ENCODE measurements around the gene RECK. TPM values are rescaled to one million over a fixed set of nuclear protein-coding genes. Genes with fewer than 3 reads are reported as not detected.
"Not testable (repeated sequence)": the region's sequence is repeated elsewhere in the genome, so short reads cannot be mapped to it uniquely, and the experiment has no call there.

The RECK gene, protein sequence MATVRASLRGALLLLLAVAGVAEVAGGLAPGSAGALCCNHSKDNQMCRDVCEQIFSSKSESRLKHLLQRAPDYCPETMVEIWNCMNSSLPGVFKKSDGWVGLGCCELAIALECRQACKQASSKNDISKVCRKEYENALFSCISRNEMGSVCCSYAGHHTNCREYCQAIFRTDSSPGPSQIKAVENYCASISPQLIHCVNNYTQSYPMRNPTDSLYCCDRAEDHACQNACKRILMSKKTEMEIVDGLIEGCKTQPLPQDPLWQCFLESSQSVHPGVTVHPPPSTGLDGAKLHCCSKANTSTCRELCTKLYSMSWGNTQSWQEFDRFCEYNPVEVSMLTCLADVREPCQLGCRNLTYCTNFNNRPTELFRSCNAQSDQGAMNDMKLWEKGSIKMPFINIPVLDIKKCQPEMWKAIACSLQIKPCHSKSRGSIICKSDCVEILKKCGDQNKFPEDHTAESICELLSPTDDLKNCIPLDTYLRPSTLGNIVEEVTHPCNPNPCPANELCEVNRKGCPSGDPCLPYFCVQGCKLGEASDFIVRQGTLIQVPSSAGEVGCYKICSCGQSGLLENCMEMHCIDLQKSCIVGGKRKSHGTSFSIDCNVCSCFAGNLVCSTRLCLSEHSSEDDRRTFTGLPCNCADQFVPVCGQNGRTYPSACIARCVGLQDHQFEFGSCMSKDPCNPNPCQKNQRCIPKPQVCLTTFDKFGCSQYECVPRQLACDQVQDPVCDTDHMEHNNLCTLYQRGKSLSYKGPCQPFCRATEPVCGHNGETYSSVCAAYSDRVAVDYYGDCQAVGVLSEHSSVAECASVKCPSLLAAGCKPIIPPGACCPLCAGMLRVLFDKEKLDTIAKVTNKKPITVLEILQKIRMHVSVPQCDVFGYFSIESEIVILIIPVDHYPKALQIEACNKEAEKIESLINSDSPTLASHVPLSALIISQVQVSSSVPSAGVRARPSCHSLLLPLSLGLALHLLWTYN
- polyA plus RNA-seq (2013, experiment 1 of 2; ENCODE audit: insufficient read length), result 67.4 TPM
- polyA plus RNA-seq (2013, experiment 2 of 2; ENCODE audit: insufficient read length), result 68.0 TPM

DNA sequence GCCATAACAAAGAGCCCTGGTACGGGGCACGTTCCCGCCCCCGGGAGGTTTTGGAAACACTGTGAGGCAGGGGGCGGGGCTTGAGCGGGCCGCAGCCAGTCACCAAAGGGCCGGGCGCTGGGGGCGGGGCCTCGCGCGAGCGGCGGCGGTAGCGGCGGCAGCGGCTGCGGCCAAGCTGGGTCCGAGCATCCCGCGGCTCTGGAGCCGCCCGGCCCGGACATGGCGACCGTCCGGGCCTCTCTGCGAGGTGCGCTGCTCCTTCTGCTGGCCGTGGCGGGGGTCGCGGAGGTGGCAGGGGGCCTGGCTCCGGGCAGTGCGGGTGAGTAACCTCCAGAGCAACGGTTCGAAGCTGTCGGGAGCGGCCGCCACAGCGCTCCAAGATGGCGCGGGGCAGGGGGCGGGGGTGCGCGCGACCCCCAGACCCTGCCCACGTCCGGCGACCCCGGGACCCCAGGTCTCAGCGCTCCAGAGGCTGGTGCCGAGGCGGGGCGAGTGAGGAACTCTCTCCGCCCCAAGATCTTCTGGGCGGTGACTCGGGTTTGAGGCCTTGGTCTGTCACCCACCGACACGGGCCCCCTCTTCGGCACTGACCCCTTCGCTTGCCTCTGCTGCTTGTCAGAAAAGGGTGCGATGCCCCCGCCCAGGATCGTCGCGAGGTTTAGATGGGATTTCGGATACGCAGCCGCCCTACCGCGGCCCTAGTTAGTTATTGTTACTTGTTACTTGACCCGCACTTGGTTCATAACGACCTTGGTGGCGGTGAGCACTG, at the start of gene RECK:
Gene RECK, plus strand, starts transcription at position 134 of the 769 bp plus-strand sequence. Its CDS starts 86 bp downstream, at position 220.
- peak; percentile 96 for DNase-seq

GRCh38 chr9:35990155-35990554, 46.6 kb upstream of the RECK start:
- DNase-seq, result no peak

- DNase-seq, result not testable (repeated sequence)
Measured at GRCh38 chr9:35993136-35993535, 43.6 kb upstream of the RECK start.

DNA sequence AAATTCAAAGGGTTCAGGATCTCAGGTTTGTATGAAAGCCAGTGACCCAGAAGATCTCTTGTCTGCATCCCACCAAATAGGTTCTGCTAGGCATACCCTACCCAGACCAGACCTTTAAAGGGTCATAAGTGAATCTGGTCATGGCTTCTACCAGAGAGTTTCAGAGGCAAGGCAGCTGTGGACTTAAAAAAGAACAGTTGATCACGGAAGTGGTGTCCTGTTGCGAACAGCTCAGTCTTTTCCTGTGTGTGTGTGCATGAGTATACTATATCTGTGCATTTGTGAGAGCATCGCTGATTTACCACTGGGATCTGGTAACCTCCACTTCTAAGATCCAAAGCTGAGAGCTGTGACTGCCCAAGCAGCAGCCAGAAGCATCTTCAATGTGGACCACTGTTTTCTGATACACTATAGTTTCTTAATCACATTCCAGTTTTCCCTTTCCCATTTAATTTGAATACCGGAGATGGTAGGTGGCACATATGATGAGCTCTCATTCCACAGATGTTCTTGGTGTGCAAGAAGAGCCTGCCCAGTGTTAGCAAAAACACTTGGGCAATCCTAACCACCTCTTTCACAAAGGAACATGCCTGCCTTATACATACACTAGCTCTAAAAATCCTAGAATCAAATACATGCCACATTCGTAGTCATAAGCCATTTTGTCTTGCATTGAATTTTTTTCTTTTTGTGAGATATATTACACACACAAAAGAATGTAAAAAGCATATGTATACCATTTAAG, 42.6 kb upstream of the RECK start:
- peak; percentile 35 for DNase-seq

GRCh38 chr9:35994959-35995358, 41.8 kb upstream of the RECK start:
- DNase-seq, result no peak

GRCh38 chr9:35996358-35996970, 40.2 kb upstream of the RECK start:
- peak; percentile 82 for DNase-seq

GRCh38 chr9:35997016-35997415, 39.7 kb upstream of the RECK start:
- DNase-seq, result not testable (repeated sequence)

DNA sequence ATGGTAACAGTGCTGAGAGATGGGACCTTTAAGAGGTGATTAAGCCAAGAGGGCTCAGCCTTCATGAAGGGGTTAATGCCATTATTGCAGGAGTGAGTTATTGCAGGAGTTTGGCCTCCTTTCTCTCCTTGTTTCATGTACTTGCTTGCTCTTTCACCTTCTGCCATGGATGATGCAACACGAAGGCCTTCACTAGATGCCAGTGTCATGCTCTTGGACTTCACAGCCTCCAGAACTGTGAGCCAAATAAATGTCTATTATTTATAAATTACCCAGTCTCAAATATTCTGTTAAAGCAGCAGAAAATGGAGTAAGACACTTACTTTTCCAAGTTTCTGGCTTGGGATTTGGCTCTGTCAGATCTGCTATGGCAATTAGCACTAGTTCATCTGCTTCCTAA, 38.4 kb upstream of the RECK start:
- DNase-seq, result no peak

DNA sequence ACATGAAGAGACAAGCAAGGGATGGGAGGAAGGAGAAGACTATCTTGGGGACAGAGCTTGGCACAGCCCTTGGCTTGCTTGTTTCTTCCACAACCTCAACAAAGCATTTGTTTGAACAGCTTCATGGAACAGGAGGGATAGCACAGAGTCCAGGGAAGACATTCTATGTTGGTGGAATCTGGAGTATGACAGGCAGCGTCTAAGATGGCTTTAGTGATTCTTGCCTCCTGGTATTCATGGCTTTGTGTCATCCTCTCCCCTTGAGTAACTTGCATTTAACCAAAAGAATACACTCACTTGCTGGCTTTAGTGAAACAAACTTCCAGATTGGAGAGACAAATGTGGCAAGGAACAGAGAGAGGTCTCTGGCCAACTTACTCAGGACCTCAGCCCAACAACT, 30.8 kb upstream of the RECK start:
- DNase-seq, result no peak

DNA sequence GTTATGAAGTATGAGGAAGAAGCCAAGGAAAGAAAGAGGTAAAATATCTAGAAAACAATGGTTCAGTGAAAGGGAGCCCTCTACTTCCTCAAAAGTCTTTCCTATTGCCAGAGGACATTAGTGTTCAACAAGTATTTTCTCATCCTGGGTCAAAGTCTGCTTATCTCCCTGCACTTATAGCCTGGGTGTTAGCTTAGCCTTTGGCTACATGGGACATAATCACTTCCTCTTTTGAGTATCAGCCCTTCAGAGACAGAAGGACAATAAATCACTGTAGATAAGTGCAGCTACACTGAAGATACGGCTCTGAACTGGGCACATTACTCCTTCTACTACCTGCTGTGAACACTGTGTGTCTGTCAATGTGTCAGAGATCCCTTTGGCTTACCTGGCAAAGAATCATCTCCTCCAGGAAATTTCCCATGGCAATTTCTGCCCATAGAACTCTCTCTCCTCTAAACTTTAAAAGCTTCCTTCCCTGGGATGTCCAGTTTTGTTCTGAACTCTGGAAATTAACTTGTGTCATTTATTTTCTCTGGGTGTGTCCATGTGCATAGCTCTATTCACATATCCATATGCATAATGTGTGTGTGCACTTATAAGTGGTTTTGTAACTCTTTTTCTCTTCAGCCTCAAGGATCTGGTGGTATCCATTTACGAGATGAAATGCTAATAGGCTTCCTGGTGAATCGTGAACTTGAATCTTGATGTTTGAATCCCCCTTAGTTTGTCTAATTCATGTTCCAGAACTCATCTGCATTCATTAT, 30.0 kb upstream of the RECK start:
- no peak for DNase-seq

- no peak for DNase-seq
Measured at GRCh38 chr9:36007316-36007708, 29.4 kb upstream of the RECK start.

DNA sequence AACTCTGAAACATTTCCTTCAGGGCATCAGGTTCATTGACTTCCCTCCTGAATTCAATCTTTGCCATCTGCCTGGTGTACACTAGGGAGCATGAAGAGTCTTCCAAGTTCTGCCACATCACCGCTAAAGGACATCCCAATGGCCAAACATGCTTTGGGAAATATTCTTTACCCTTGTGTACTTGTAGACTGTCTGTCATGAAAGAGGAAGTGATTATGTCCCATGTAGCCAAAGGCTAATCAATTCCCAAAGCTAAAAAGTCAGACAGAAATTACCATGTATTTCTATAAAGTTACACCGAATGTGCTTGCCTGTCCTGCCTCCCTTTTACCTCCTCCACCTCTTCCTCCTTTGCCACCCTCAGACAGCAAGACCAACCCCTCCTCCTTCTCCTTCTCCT, 28.9 kb upstream of the RECK start:
- DNase-seq, result no peak

DNA sequence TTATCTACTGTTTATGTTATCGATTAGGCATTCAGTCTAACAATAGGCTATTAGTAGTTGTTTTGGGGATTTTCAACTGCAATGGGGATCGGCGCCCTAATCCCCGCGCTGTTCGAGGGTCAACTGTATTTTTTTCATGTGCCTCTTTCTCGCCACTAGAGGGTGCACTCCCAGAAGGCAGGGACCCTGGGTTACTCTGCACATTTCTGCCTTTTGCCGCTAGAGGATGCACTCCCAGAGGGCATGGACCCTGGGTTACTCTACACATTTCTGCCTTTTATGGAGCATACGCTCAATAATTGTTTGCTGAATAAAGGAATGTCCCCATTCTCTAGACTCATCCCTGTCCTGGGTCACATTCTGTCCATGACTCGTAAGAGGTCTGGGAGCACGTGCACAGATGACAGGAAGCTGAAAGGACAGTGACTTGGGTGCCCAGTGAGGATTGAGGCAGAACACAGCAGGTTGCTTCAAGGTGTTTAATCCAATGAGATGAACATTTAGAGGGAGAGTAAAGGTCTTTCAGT, 27.9 kb upstream of the RECK start:
- peak; percentile 84 for DNase-seq

GRCh38 chr9:36011379-36011778, 25.3 kb upstream of the RECK start:
- no peak for DNase-seq

- DNase-seq, result no peak
Measured at GRCh38 chr9:36017278-36017677, 19.4 kb upstream of the RECK start.

- DNase-seq, result no peak
Measured at GRCh38 chr9:36018129-36018528, 18.6 kb upstream of the RECK start.

DNA sequence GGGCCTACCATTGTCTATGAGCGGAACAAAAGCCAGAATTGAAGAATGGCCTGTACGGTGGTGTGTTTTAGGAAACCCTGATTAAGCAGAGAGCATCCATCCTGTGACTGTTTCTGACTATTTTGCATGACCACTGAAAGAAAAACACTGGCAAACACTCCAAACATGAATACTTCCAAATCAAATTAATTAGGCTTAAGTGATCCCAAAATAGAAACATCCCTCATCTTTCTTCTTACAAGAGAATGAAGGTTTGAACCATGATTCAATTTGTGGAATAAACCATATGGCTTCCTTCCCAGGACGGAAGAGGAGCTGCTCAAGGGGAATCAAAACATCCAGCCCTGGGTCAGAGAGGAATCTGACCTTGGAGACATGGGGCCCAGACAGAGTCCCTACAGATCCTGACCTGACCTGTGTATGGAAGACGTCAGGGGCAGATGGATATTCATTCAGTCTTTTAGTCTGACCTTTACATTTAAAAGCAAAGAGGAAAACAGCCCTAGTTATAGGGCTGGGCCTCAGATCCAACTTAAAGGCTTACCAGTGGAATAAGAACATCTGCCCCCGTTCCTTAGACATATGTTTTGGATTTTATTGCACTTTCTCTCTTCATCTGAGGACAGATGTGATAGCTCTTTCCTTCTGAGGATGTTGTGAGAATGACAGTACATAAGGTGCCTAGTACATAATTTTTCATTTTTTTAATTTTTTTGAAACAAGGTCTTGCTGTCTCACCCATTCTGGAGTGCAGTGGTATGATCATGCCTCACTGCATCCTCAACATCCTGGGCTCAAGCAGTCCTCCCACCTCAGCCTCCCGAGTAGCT, 17.6 kb upstream of the RECK start:
- peak; percentile 42 for DNase-seq

- no peak for DNase-seq
Measured at GRCh38 chr9:36021968-36022367, 14.7 kb upstream of the RECK start.
